H1 (cell line): ENCODE measurements around the gene B4GALT5. TPM values are rescaled to one million over a fixed set of nuclear protein-coding genes. Genes with fewer than 3 reads are reported as not detected.

ENCODE experiments used
- CTCF ChIA-PET: fragments of 300-600 bp; sonication (Branson Sonifier 250); formaldehyde crosslinking; loops from one replicate; lab custom pipeline; 2021; ENCODE audit not compliant: partially characterized antibody; lab: Charles Lee
- POLR2A ChIA-PET: fragments of 300-600 bp; sonication (Branson Sonifier 250); formaldehyde crosslinking; loops from one replicate; lab custom pipeline; 2021; ENCODE audit warnings: inconsistent platforms; ENCODE audit not compliant: partially characterized antibody; lab: Charles Lee
- DNase-seq, 2 experiments: peaks; one replicate each; pipeline versions ENCODE4 v3.0.0 to v3.0.0-alpha.2; 2010 to 2022; ENCODE audit warnings: low spot score in 2 of 2, low read depth in 1 of 2, mixed read lengths in 1 of 2
- FAIRE-seq: peaks from 2 replicates; lab custom pipeline; 2011; peaks lifted over from hg19 to GRCh38; lab: Jason Lieb, UNC
- H2AFZ ChIP-seq: 2 replicates; pipeline ENCODE4 v1.8.1; 2012; ENCODE audit warnings: low read length, inconsistent platforms
- H2AK5ac ChIP-seq: 2 replicates; pipeline ENCODE4 v1.6.1; 2013; ENCODE audit warnings: low read depth, low read length
- H2BK120ac ChIP-seq: replicated peaks from 2 replicates; pipeline ENCODE3; 2013; ENCODE audit warnings: low read depth, low read length, inconsistent platforms
- H2BK12ac ChIP-seq: 2 replicates; pipeline ENCODE4 v1.6.1; 2013; ENCODE audit warnings: low read depth, low read length
- H2BK15ac ChIP-seq: 2 replicates; pipeline ENCODE4 v1.6.1; 2013; ENCODE audit warnings: low read length
- H2BK20ac ChIP-seq: 2 replicates; pipeline ENCODE4 v1.6.1; 2013; ENCODE audit warnings: low read length
- H2BK5ac ChIP-seq: 2 replicates; pipeline ENCODE4 v1.6.1; 2013; ENCODE audit warnings: low read depth, low read length
- H3K14ac ChIP-seq: 2 replicates; pipeline ENCODE4 v1.6.1; 2013; ENCODE audit warnings: inconsistent platforms; ENCODE audit not compliant: insufficient read length
- H3K18ac ChIP-seq: 2 replicates; pipeline ENCODE4 v1.6.1; 2013; ENCODE audit warnings: low read length; ENCODE audit errors: extremely low read depth
- H3K23ac ChIP-seq: 2 replicates; pipeline ENCODE4 v1.6.1; 2013; ENCODE audit warnings: inconsistent platforms; ENCODE audit not compliant: insufficient read length
- H3K23me2 ChIP-seq: 2 replicates; pipeline ENCODE4 v1.6.1; 2013; ENCODE audit warnings: low read depth, low read length
- H3K27ac ChIP-seq: 2 replicates; pipeline ENCODE4 v1.6.1; 2011; ENCODE audit warnings: low read depth, low read length, inconsistent platforms
- H3K27me3 ChIP-seq, 4 experiments: replicated peaks in 1 of 4; 1 replicate in 1 of 4; 2 replicates in 3 of 4; pipeline versions ENCODE4 v1.6.1 to v1.8.1; 2011 to 2013; ENCODE audit warnings: low read length in 3 of 4, mild to moderate bottlenecking in 3 of 4, inconsistent platforms in 2 of 4, mixed read lengths in 2 of 4, moderate library complexity in 1 of 4; ENCODE audit not compliant: control insufficient read depth in 3 of 4, insufficient read depth in 3 of 4; ENCODE audit errors: extremely low read depth in 1 of 4
- H3K36me3 ChIP-seq, 4 experiments: 2 replicates each; pipeline versions ENCODE4 v1.6.1 to v1.8.1; 2011 to 2013; ENCODE audit warnings: mild to moderate bottlenecking in 4 of 4, low read length in 3 of 4, moderate library complexity in 2 of 4, control low read depth in 1 of 4, inconsistent platforms in 1 of 4; ENCODE audit not compliant: insufficient read depth in 4 of 4, control insufficient read depth in 2 of 4
- H3K4ac ChIP-seq: replicated peaks from 2 replicates; pipeline ENCODE3; 2013; ENCODE audit warnings: low read length, low read depth, mixed read lengths, inconsistent platforms; ENCODE audit not compliant: insufficient read length
- H3K4me1 ChIP-seq, 4 experiments: replicated peaks in 1 of 4; 1 replicate in 1 of 4; 2 replicates in 3 of 4; pipeline versions ENCODE4 v1.6.1 to v1.8.1; 2011 to 2013; ENCODE audit warnings: low read length in 3 of 4, inconsistent platforms in 2 of 4, mixed read lengths in 1 of 4; ENCODE audit not compliant: insufficient read depth in 4 of 4, control insufficient read depth in 3 of 4
- H3K4me2 ChIP-seq, 2 experiments: 2 replicates each; pipeline versions ENCODE4 v1.6.1 to v1.8.1; 2011 to 2013; ENCODE audit warnings: low read depth in 2 of 2, low read length in 2 of 2, control low read depth in 1 of 2, inconsistent platforms in 1 of 2, mild to moderate bottlenecking in 1 of 2; ENCODE audit not compliant: insufficient read depth in 1 of 2
- H3K4me3 ChIP-seq, 4 experiments: fragments of 200-600, 300-600 bp in 1 of 4; sonication (generic), shearing (Covaris generic), sonication (Bioruptor Twin) in 1 of 4; 2 replicates each; pipeline versions ENCODE4 v1.5.1 to v1.8.1; 2011 to 2016; ENCODE audit warnings: low read length in 4 of 4, low read depth in 3 of 4, control low read depth in 2 of 4, inconsistent platforms in 2 of 4, mild to moderate bottlenecking in 2 of 4, mixed read lengths in 1 of 4, moderate library complexity in 1 of 4; ENCODE audit not compliant: insufficient read depth in 2 of 4; ENCODE audit errors: extremely low read depth in 1 of 4
- H3K56ac ChIP-seq: replicated peaks from 2 replicates; pipeline ENCODE3; 2013; ENCODE audit warnings: low read depth, mild to moderate bottlenecking, mixed read lengths, low read length, inconsistent platforms; ENCODE audit not compliant: insufficient read length
- H3K79me1 ChIP-seq: 2 replicates; pipeline ENCODE4 v1.6.1; 2013; ENCODE audit warnings: low read depth, low read length, control low read depth
- H3K79me2 ChIP-seq, 2 experiments: 2 replicates each; pipeline versions ENCODE4 v1.6.1 to v1.8.1; 2012 to 2013; ENCODE audit warnings: low read length in 2 of 2, mild to moderate bottlenecking in 2 of 2, inconsistent platforms in 1 of 2; ENCODE audit not compliant: insufficient read depth in 2 of 2, control insufficient read depth in 1 of 2
- H3K9ac ChIP-seq, 4 experiments: replicated peaks in 1 of 4; 1 replicate in 1 of 4; 2 replicates in 3 of 4; pipeline versions ENCODE4 v1.6.1 to v1.8.1; 2011 to 2013; ENCODE audit warnings: low read depth in 3 of 4, low read length in 3 of 4, control low read depth in 2 of 4, mild to moderate bottlenecking in 2 of 4, moderate library complexity in 2 of 4, inconsistent platforms in 1 of 4; ENCODE audit errors: extremely low read depth in 1 of 4
- H3K9me3 ChIP-seq, 2 experiments: 2 replicates each; pipeline versions ENCODE4 v1.6.1 to v1.8.1; 2012 to 2013; ENCODE audit warnings: mild to moderate bottlenecking in 2 of 2, moderate library complexity in 2 of 2, control low read depth in 1 of 2, inconsistent platforms in 1 of 2, low read depth in 1 of 2, low read length in 1 of 2, mixed read lengths in 1 of 2; ENCODE audit not compliant: insufficient read depth in 2 of 2
- H4K20me1 ChIP-seq, 2 experiments: replicated peaks in 1 of 2; 2 replicates each; pipeline versions ENCODE3 to v1.8.1; 2011 to 2013; ENCODE audit warnings: inconsistent platforms in 2 of 2, low read length in 2 of 2, mild to moderate bottlenecking in 1 of 2; ENCODE audit not compliant: insufficient read depth in 2 of 2, control insufficient read depth in 1 of 2
- H4K5ac ChIP-seq: 2 replicates; pipeline ENCODE4 v1.6.1; 2013; ENCODE audit warnings: low read length, low read depth, mixed read lengths, inconsistent platforms; ENCODE audit not compliant: insufficient read length
- H4K8ac ChIP-seq: 2 replicates; pipeline ENCODE4 v1.8.0; 2013; ENCODE audit warnings: mild to moderate bottlenecking, moderate library complexity, low read length, inconsistent platforms; ENCODE audit not compliant: insufficient read depth; ENCODE audit errors: extremely low read depth
- H4K91ac ChIP-seq: replicated peaks from 2 replicates; pipeline ENCODE3; 2013; ENCODE audit warnings: low read length, mixed read lengths, inconsistent platforms; ENCODE audit not compliant: insufficient read length
- ASH2L ChIP-seq: fragments of 200-600, 300-600 bp; sonication (generic); IDR thresholded peaks from one replicate; pipeline ENCODE4 v1.7.1; 2017; ENCODE audit warnings: low read length
- BACH1 ChIP-seq: IDR thresholded peaks from 2 replicates; pipeline ENCODE4 v1.6.1; 2012; ENCODE audit warnings: low read length, improper control_type of control experiment
- CBX8 ChIP-seq: fragments of 300-800, 300-1000 bp; sonication (generic); IDR thresholded peaks from 2 replicates; pipeline ENCODE4 v1.7.1; 2016; ENCODE audit warnings: low read depth, low read length, borderline replicate concordance
- EP300 ChIP-seq, 2 experiments: IDR thresholded peaks; 1 replicate in 1 of 2; 2 replicates in 1 of 2; pipeline ENCODE4 v1.6.1; 2011 to 2012; ENCODE audit warnings: low read depth in 2 of 2, low read length in 2 of 2, mild to moderate bottlenecking in 2 of 2, borderline replicate concordance in 1 of 2, inconsistent platforms in 1 of 2, moderate library complexity in 1 of 2
- GTF2F1 ChIP-seq: IDR thresholded peaks from 2 replicates; pipeline ENCODE4 v1.6.1; 2012; ENCODE audit warnings: low read depth, low read length, improper control_type of control experiment, borderline replicate concordance
- HDAC2 ChIP-seq, 2 experiments: fragments of 300-600 bp in 1 of 2; sonication (generic) in 1 of 2; IDR thresholded peaks; 2 replicates each; pipeline ENCODE4 v1.6.1; 2011 to 2012; ENCODE audit warnings: low read depth in 2 of 2, low read length in 2 of 2, mild to moderate bottlenecking in 2 of 2, moderate library complexity in 2 of 2, borderline replicate concordance in 1 of 2, inconsistent platforms in 1 of 2
- HDAC6 ChIP-seq: IDR thresholded peaks from one replicate; pipeline ENCODE4 v1.7.1; 2012; ENCODE audit warnings: low read depth, mild to moderate bottlenecking, inconsistent platforms, low read length, moderate library complexity
- JUN ChIP-seq: IDR thresholded peaks from 2 replicates; pipeline ENCODE4 v1.6.1; 2011; ENCODE audit warnings: low read depth, mild to moderate bottlenecking, improper control_type of control experiment, low read length
- KDM1A ChIP-seq: fragments of 200-600, 300-600 bp; sonication (generic); IDR thresholded peaks from 2 replicates; pipeline ENCODE4 v1.7.1; 2016; ENCODE audit warnings: mild to moderate bottlenecking, low read length, borderline replicate concordance
- KDM4A ChIP-seq: IDR thresholded peaks from one replicate; pipeline ENCODE4 v1.7.1; 2012; ENCODE audit warnings: low read depth, mild to moderate bottlenecking, moderate library complexity, low read length, inconsistent platforms; ENCODE audit not compliant: severe bottlenecking
- RFX5 ChIP-seq: IDR thresholded peaks from 2 replicates; pipeline ENCODE4 v1.6.1; 2011; ENCODE audit warnings: low read depth, low read length, improper control_type of control experiment, borderline replicate concordance
- USF2 ChIP-seq: IDR thresholded peaks from 2 replicates; pipeline ENCODE4 v1.6.1; 2011; ENCODE audit warnings: low read length, improper control_type of control experiment
- WGBS, 2 experiments: shearing (Covaris generic) in 1 of 2; methylation state at CpG; one replicate each; pipeline versions ENCODE4 v1.1.6 to v1.1.7; 2013 to 2015; ENCODE audit warnings: low lambda C conversion rate in 2 of 2, mixed read lengths in 2 of 2, inconsistent platforms in 1 of 2, low coverage in 1 of 2, missing lambda C conversion rate in 1 of 2; ENCODE audit not compliant: insufficient replicate concordance in 2 of 2, insufficient coverage in 1 of 2, insufficient read length in 1 of 2; ENCODE audit errors: extremely low coverage in 1 of 2, missing lambda C conversion rate in 1 of 2; 5-methylcytosine and 5-hydroxymethylcytosine counted together
- polyA plus RNA-seq, 7 experiments: library from polyadenylated mRNA; depleted of rRNA in 3 of 7; stranded (reverse) in 5 of 7; unstranded in 2 of 7; fragments of >200 nt in 5 of 7; fragments of 200-250 nt in 2 of 7; gene quantifications; 1 replicate in 5 of 7; 2 replicates in 1 of 7; 4 replicates in 1 of 7; pipeline versions ENCODE4 v1.2.1 to v1.2.3, GENCODE V29; 2011 to 2013; ENCODE audit warnings: missing spikeins in 2 of 7, mixed read lengths in 2 of 7
- total RNA-seq: library from RNA; stranded (reverse); fragmentation: NEBNext Ultra II Directional; extraction: Animal tissue kit (Norgen Biotek cat#: 25700); gene quantifications from 2 replicates; pipeline ENCODE4 v1.2.1, GENCODE V29; 2021

The B4GALT5 gene
- total and polyA plus RNA-seq, 2 of the 8 experiments (the other 6 are each of a cell fraction or from before 2014, with no cell fraction given), result 46.5 to 75.4 TPM

DNA sequence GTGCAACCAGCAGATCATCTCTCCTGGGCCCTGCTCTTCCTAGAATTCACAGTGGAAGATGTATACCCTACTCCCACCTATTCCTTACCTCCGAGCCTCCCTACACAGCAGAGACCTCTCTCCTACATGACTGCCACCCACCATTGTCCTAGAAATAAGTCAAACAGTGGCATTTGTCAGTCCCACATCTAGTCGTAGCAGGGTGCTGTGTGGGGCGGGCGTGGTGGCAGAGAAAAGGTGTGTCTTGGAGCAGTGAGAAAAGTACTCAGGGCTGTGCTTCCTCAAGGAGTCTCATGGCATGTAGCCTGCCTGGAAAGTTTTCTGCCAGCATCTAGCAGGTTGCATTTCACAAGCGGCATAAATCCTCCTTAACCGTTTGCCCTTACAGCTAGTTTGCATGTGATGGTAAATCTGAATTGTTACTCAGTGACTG lies 86.3 kb downstream of the B4GALT5 start:
- Histone ChIP-seq H3K36me3 (no peaks in the 10 kb centered on the region), H3K27me3 (no peaks in the 10 kb centered on the region), H3K4ac (no peak overlapping the region), H3K14ac (no peak overlapping the region), H3K4me3 (no peak overlapping the region), H2BK120ac (no peak overlapping the region), H3K18ac (no peak overlapping the region), H3K56ac (no peak overlapping the region), H3K27ac (no peak overlapping the region), H3K23me2 (no peaks in the 10 kb centered on the region), H3K9ac (no peak overlapping the region), H4K91ac (no peak overlapping the region), H4K5ac (no peak overlapping the region), H3K79me1 (no peaks in the 10 kb centered on the region), H4K8ac (no peak overlapping the region), H2BK12ac (0 out of 2 replicates have a peak overlapping the region, but pooled peaks have one; percentile 63), H2BK15ac (0 out of 2 replicates have a peak overlapping the region, but pooled peaks have one; percentile 53), H3K79me2 (no peaks in the 10 kb centered on the region), H2BK5ac (no peak overlapping the region), H2AFZ (no peak overlapping the region), H4K20me1 (peaks cover 0 to 5% of the 10 kb centered on the region in 2 experiments), H3K4me2 (no peak overlapping the region), H3K4me1 (peaks cover 4 to 16% (median 10%) of the 10 kb centered on the region in 4 experiments), H2AK5ac (no peak overlapping the region), H3K9me3 (peaks cover 0 to 1% of the 10 kb centered on the region in 2 experiments; a peak in 1 of 4 replicates), H2BK20ac (no peak overlapping the region), H3K23ac (no peak overlapping the region)
- no peak for DNase-seq
- 80% methylated on average over 6 of the region's 6 CpGs; no CpG with 5 or more reads in 1 of the 2 experiments for whole genome bisulfite sequencing, 2 experiments
- CTCF ChIA-PET, result interaction anchor here (0.7 to 1.9 kb wide), 4 partner anchors 17 to 260 kb away, joined by 3 to 5 read pairs (median 4); no protein-coding TSS in a partner anchor
- no peak for FAIRE-seq
- POLR2A ChIA-PET, result interaction anchor here (0.7 to 1.8 kb wide), 3 partner anchors 9 to 98 kb away, joined by 3 to 7 read pairs (median 6); no protein-coding TSS in a partner anchor
- no peak for TF ChIP-seq GTF2F1
- TF ChIP-seq CBX8, result no peak
- no peak for TF ChIP-seq KDM4A
- no peak for TF ChIP-seq EP300 (IDR thresholded peaks at IDR 0.05; ENCODE audit: borderline replicate concordance in 1 of 2, low read depth in 2 of 2, low read length in 2 of 2)
- no peak for TF ChIP-seq ASH2L
- no peak for TF ChIP-seq JUN
- TF ChIP-seq HDAC6, result no peak
- no peak for TF ChIP-seq KDM1A
- TF ChIP-seq HDAC2 (IDR thresholded peaks at IDR 0.05; ENCODE audit: borderline replicate concordance in 1 of 2, low read depth in 2 of 2, low read length in 2 of 2), result no peak
- no peak for TF ChIP-seq USF2
- TF ChIP-seq RFX5, result no peak
- TF ChIP-seq BACH1, result no peak
